HG03066 (cell line): ENCODE results near the gene PCSK5.

Source experiments
- ATAC-seq: cut with Tn5 transposase; IDR thresholded peaks from one replicate; pipeline ENCODE4 v1.9.1; 2021; ENCODE audit warnings: low read depth; ENCODE audit not compliant: unreplicated experiment

Gene PCSK5

GRCh38 chr9:75918909-75919308 lies 28.4 kb downstream of the PCSK5 start:
- no peak for ATAC-seq

GRCh38 chr9:75921391-75922127 lies 31.1 kb downstream of the PCSK5 start:
- no peak for ATAC-seq

GRCh38 chr9:75926385-75926784 lies 35.9 kb downstream of the PCSK5 start:
- no peak for ATAC-seq

GRCh38 chr9:75927356-75927755 lies 36.9 kb downstream of the PCSK5 start:
- no peak for ATAC-seq

GRCh38 chr9:75930190-75930589 lies 39.7 kb downstream of the PCSK5 start:
- ATAC-seq, result no peak

GRCh38 chr9:75930730-75931321 lies 40.4 kb downstream of the PCSK5 start:
- ATAC-seq, result no peak

GRCh38 chr9:75933982-75934381 lies 43.5 kb downstream of the PCSK5 start:
- ATAC-seq, result no peak

GRCh38 chr9:75935591-75935990 lies 45.1 kb downstream of the PCSK5 start:
- ATAC-seq, result no peak

GRCh38 chr9:75937521-75938258 lies 47.2 kb downstream of the PCSK5 start:
- ATAC-seq, result no peak

GRCh38 chr9:75938946-75939345 lies 48.5 kb downstream of the PCSK5 start:
- no peak for ATAC-seq

- no peak for ATAC-seq
Measured at GRCh38 chr9:75939536-75940111, 49.2 kb downstream of the PCSK5 start.

GRCh38 chr9:75941066-75941465 lies 50.6 kb downstream of the PCSK5 start:
- no peak for ATAC-seq

GRCh38 chr9:75941577-75942311 lies 51.3 kb downstream of the PCSK5 start:
- no peak for ATAC-seq

GRCh38 chr9:75946766-75947165 lies 56.3 kb downstream of the PCSK5 start:
- no peak for ATAC-seq

- ATAC-seq, result no peak
Measured at GRCh38 chr9:75947233-75947632, 56.8 kb downstream of the PCSK5 start.

GRCh38 chr9:75950998-75951397 lies 60.5 kb downstream of the PCSK5 start:
- no peak for ATAC-seq

GRCh38 chr9:75953218-75953617 lies 62.7 kb downstream of the PCSK5 start:
- no peak for ATAC-seq

GRCh38 chr9:75956161-75956560 lies 65.7 kb downstream of the PCSK5 start:
- no peak for ATAC-seq

- no peak for ATAC-seq
Measured at GRCh38 chr9:75957116-75957515, 66.6 kb downstream of the PCSK5 start.

GRCh38 chr9:75958226-75958625 lies 67.8 kb downstream of the PCSK5 start:
- ATAC-seq, result no peak

GRCh38 chr9:75960551-75960950 lies 70.1 kb downstream of the PCSK5 start:
- ATAC-seq, result no peak
